HEK293 (cell line): ENCODE results near the gene ETV1.

Experiments
- CTCF ChIA-PET: fragments of 350-600 bp; formaldehyde crosslinking; extraction: SDS; loops from one replicate; lab custom pipeline; 2021; ENCODE audit warnings: antibody characterized with exemption; lab: Yijun Ruan, JAX
- POLR2A ChIA-PET: fragments of 300-600 bp; formaldehyde crosslinking; extraction: SDS; loops from one replicate; lab custom pipeline; 2020; ENCODE audit warnings: antibody characterized with exemption, inconsistent platforms; lab: Yijun Ruan, JAX
- H3K27ac ChIP-seq: fragments of 200-500 bp; sonication (Bioruptor generic); 2 replicates; pipeline ENCODE4 v1.5.1; 2014; ENCODE audit warnings: low read depth, low read length, control low read depth, inconsistent platforms; ENCODE audit errors: extremely low read depth
- H3K36me3 ChIP-seq, 2 experiments: fragments of 200-500 bp in 1 of 2; sonication (Bioruptor generic) in 1 of 2; 1 replicate in 1 of 2; 2 replicates in 1 of 2; pipeline ENCODE4 v1.5.1; 2014 to 2017; ENCODE audit warnings: inconsistent platforms in 2 of 2, low read length in 2 of 2; ENCODE audit not compliant: control insufficient read depth in 2 of 2, insufficient read depth in 1 of 2
- H3K4me1 ChIP-seq: fragments of 200-500 bp; sonication (Bioruptor generic); 2 replicates; pipeline ENCODE4 v1.5.1; 2014; ENCODE audit warnings: mild to moderate bottlenecking, low read length, inconsistent platforms; ENCODE audit not compliant: control insufficient read depth, insufficient read depth
- H3K4me3 ChIP-seq: 2 replicates; pipeline ENCODE4 v1.5.1; 2011; ENCODE audit warnings: low read depth, mild to moderate bottlenecking, control low read depth, low read length, moderate library complexity
- H3K9me3 ChIP-seq: fragments of 200-500 bp; sonication (Bioruptor generic); 2 replicates; pipeline ENCODE4 v1.5.1; 2014; ENCODE audit warnings: low read depth, low read length, inconsistent platforms; ENCODE audit not compliant: control insufficient read depth, insufficient read depth
- RBAK ChIP-seq: fragments of 450-650 bp; formaldehyde crosslinking; IDR thresholded peaks from 2 replicates; pipeline ENCODE4 v1.5.1; 2016; ENCODE audit warnings: missing biosample characterization, missing genetic modification characterization
- ZEB2 ChIP-seq: fragments of 450-650 bp; formaldehyde crosslinking; IDR thresholded peaks from 2 replicates; pipeline ENCODE4 v1.5.1; 2016; ENCODE audit warnings: missing biosample characterization, missing genetic modification characterization
- ZFP69B ChIP-seq: fragments of 450-650 bp; formaldehyde crosslinking; IDR thresholded peaks from 2 replicates; pipeline ENCODE4 v1.5.1; 2016; ENCODE audit warnings: missing biosample characterization, missing genetic modification characterization
- ZNF335 ChIP-seq: fragments of 450-650 bp; formaldehyde crosslinking; conservative IDR thresholded peaks from 2 replicates; pipeline ENCODE4 v1.5.1; 2016; ENCODE audit warnings: missing biosample characterization, missing genetic modification characterization
- ZNF423 ChIP-seq: fragments of 450-650 bp; formaldehyde crosslinking; IDR thresholded peaks from 2 replicates; pipeline ENCODE4 v1.5.1; 2016; ENCODE audit warnings: missing biosample characterization, missing genetic modification characterization
- ZNF521 ChIP-seq: fragments of 450-650 bp; formaldehyde crosslinking; IDR thresholded peaks from 2 replicates; pipeline ENCODE4 v1.5.1; 2017; ENCODE audit warnings: missing biosample characterization, mild to moderate bottlenecking, missing genetic modification characterization
- ZNF529 ChIP-seq: fragments of 450-650 bp; formaldehyde crosslinking; IDR thresholded peaks from 2 replicates; pipeline ENCODE4 v1.5.1; 2017; ENCODE audit warnings: missing genetic modification characterization, missing biosample characterization; ENCODE audit not compliant: insufficient replicate concordance
- ZNF548 ChIP-seq: fragments of 450-650 bp; formaldehyde crosslinking; IDR thresholded peaks from 2 replicates; pipeline ENCODE4 v1.5.1; 2016; ENCODE audit warnings: missing biosample characterization, missing genetic modification characterization
- ZNF549 ChIP-seq: fragments of 450-650 bp; IDR thresholded peaks from 2 replicates; pipeline ENCODE4 v1.5.1; 2018; ENCODE audit warnings: missing biosample characterization, missing genetic modification characterization, mild to moderate bottlenecking, inconsistent platforms, moderate library complexity
- ZNF555 ChIP-seq: fragments of 450-650 bp; formaldehyde crosslinking; conservative IDR thresholded peaks from 2 replicates; pipeline ENCODE4 v1.5.1; 2017; ENCODE audit warnings: missing biosample characterization, mild to moderate bottlenecking, missing genetic modification characterization, inconsistent platforms
- ZNF610 ChIP-seq: fragments of 450-650 bp; formaldehyde crosslinking; IDR thresholded peaks from 2 replicates; pipeline ENCODE4 v1.5.1; 2016; ENCODE audit warnings: missing biosample characterization, missing genetic modification characterization, borderline replicate concordance
- ZNF621 ChIP-seq: fragments of 450-650 bp; formaldehyde crosslinking; IDR thresholded peaks from 2 replicates; pipeline ENCODE4 v1.5.1; 2017; ENCODE audit warnings: missing biosample characterization, missing genetic modification characterization
- ZNF629 ChIP-seq: fragments of 450-650 bp; formaldehyde crosslinking; IDR thresholded peaks from 2 replicates; pipeline ENCODE4 v1.5.1; 2017; ENCODE audit warnings: missing biosample characterization, missing genetic modification characterization
- ZNF658 ChIP-seq: fragments of 450-650 bp; formaldehyde crosslinking; IDR thresholded peaks from 2 replicates; pipeline ENCODE4; 2016; ENCODE audit warnings: missing biosample characterization, missing genetic modification characterization
- ZNF677 ChIP-seq: fragments of 450-650 bp; IDR thresholded peaks from 2 replicates; pipeline ENCODE4 v1.5.0; 2018; ENCODE audit warnings: missing biosample characterization, mild to moderate bottlenecking, missing genetic modification characterization, moderate library complexity
- TF ChIP-seq, protein P1 (sequence below): fragments of 450-650 bp; formaldehyde crosslinking; IDR thresholded peaks from 2 replicates; pipeline ENCODE4 v1.5.1; 2016; ENCODE audit warnings: missing biosample characterization, missing genetic modification characterization
- TF ChIP-seq, protein P2 (sequence below): fragments of 450-650 bp; formaldehyde crosslinking; IDR thresholded peaks from 2 replicates; pipeline ENCODE4 v1.5.1; 2017; ENCODE audit warnings: missing biosample characterization, missing genetic modification characterization
- TF ChIP-seq, protein P3 (sequence below): fragments of 450-650 bp; formaldehyde crosslinking; IDR thresholded peaks from 2 replicates; pipeline ENCODE4 v1.5.1; 2016; ENCODE audit warnings: missing biosample characterization, missing genetic modification characterization
- TF ChIP-seq, protein P4 (sequence below): fragments of 450-650 bp; IDR thresholded peaks from 2 replicates; pipeline ENCODE4 v1.5.1; 2018; ENCODE audit warnings: missing biosample characterization, missing genetic modification characterization
- TF ChIP-seq, protein P5 (sequence below): fragments of 450-650 bp; formaldehyde crosslinking; IDR thresholded peaks from 2 replicates; pipeline ENCODE4 v1.5.1; 2017; ENCODE audit warnings: missing biosample characterization, missing genetic modification characterization
- TF ChIP-seq, protein P6 (sequence below): fragments of 450-650 bp; formaldehyde crosslinking; IDR thresholded peaks from 2 replicates; pipeline ENCODE4 v1.5.1; 2016; ENCODE audit warnings: missing biosample characterization, missing genetic modification characterization

The ETV1 gene

DNA sequence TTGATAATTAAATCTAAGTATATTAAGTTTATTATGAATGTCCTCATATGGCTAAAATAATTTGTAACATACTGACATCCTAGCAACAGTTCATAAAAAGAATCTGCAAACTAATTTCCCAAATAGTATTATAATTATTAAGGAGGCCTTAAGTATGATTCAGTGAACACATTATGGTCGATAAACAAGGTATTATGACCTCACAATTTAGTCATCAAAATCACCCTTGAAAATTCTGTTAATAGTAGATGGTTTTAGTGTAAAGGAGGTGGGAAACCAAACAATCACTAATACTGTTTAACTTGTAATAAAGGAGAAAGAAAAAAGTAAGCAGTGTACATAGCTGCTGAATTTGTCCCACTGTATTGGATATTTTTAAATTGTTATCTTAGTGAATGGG, 2.1 kb downstream of the ETV1 start (continued):
- TF ChIP-seq ZNF529 (tag by site-specific recombination) = no peak
- TF ChIP-seq, protein P1, sequence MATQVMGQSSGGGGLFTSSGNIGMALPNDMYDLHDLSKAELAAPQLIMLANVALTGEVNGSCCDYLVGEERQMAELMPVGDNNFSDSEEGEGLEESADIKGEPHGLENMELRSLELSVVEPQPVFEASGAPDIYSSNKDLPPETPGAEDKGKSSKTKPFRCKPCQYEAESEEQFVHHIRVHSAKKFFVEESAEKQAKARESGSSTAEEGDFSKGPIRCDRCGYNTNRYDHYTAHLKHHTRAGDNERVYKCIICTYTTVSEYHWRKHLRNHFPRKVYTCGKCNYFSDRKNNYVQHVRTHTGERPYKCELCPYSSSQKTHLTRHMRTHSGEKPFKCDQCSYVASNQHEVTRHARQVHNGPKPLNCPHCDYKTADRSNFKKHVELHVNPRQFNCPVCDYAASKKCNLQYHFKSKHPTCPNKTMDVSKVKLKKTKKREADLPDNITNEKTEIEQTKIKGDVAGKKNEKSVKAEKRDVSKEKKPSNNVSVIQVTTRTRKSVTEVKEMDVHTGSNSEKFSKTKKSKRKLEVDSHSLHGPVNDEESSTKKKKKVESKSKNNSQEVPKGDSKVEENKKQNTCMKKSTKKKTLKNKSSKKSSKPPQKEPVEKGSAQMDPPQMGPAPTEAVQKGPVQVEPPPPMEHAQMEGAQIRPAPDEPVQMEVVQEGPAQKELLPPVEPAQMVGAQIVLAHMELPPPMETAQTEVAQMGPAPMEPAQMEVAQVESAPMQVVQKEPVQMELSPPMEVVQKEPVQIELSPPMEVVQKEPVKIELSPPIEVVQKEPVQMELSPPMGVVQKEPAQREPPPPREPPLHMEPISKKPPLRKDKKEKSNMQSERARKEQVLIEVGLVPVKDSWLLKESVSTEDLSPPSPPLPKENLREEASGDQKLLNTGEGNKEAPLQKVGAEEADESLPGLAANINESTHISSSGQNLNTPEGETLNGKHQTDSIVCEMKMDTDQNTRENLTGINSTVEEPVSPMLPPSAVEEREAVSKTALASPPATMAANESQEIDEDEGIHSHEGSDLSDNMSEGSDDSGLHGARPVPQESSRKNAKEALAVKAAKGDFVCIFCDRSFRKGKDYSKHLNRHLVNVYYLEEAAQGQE (tag by site-specific recombination) = no peak
- TF ChIP-seq, protein P2, sequence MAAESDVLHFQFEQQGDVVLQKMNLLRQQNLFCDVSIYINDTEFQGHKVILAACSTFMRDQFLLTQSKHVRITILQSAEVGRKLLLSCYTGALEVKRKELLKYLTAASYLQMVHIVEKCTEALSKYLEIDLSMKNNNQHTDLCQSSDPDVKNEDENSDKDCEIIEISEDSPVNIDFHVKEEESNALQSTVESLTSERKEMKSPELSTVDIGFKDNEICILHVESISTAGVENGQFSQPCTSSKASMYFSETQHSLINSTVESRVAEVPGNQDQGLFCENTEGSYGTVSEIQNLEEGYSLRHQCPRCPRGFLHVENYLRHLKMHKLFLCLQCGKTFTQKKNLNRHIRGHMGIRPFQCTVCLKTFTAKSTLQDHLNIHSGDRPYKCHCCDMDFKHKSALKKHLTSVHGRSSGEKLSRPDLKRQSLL = no peak
- TF ChIP-seq, all 188 proteins: peak for 2

DNA sequence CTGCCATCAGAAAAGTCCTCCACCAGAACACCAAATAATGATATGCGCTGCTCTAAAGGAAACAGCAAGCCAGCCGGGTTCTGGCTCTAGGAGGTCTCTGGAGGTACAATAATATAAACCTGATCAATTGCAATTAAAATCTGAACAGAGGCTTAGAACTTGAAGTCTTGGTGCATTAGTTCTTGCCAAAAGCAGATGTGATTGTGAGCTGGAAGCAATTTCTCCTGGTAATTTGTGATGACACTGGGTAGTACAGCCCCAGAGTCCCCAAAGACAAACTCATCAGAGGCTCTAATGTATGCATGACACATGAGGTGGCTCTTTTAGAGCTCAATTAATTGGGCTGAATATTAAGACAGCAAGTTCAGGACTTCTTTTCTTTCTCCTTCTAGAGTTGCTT, 3.3 kb downstream of the ETV1 start:
- no peak overlapping the region for H3K27ac ChIP-seq
- H3K4me3 ChIP-seq = no peak overlapping the region
- 0 out of 2 replicates have a peak, but pooled peaks cover 3% of the 10 kb centered on the region for H3K4me1 ChIP-seq
- ChIA-PET POLR2A (no interaction called here), CTCF (no interaction called here)
- TF ChIP-seq ZNF677 (tag by site-specific recombination) = no peak
- H3K36me3 ChIP-seq = no peaks in the 10 kb centered on the region
- no peaks in the 10 kb centered on the region for H3K9me3 ChIP-seq

DNA sequence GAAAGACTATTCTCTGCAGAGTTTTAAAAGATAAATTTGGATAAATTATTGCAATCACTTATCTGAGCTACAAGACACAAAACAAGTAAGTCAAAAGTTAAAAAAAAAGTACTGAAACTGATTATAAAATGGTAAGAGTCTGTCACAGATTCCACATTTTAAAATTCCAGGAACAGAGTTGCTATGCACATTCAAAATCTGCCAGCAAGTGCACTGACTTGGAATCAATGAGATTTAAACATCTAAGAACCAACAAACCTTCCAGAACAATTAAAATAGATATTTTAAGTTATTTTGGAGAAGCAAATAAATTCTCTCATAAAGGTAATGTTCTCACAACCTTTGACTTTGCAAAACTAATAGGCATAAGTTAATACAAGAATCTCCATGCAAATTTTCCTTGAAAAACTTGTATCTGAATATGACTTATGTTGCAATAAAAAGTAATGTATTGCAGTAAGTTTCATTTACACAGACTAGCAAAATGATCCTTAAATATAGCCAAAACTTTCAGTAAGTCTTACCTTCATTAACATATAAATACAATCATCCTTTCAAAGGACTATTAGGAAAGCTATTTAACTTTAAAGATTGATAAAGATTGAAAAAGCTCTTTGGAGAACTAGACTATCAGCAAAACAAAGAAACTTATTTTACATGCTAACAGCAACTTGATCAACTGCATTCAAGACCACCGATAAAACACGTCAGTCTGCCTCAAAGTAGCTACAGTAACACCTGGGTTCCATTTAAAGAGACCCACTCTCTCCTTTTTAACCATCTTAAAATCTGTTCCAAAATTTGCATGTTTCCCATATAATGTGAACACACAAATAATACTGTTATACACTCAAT, 4.4 kb downstream of the ETV1 start:
- no peaks in the 10 kb centered on the region for H3K36me3 ChIP-seq
- H3K27ac ChIP-seq = no peak overlapping the region
- POLR2A ChIA-PET = no interaction called here
- CTCF ChIA-PET = interaction anchor here (0.6 kb wide), 1 partner anchor 143 kb away, joined by 4 read pairs; no protein-coding TSS in a partner anchor
- peaks cover 11% of the 10 kb centered on the region for H3K4me1 ChIP-seq
- TF ChIP-seq ZNF621 (tag by site-specific recombination) = no peak
- TF ChIP-seq RBAK (tag by site-specific recombination) = no peak
- no peak for TF ChIP-seq ZNF521 (tag by site-specific recombination)
- no peak for TF ChIP-seq ZNF548 (tag by site-specific recombination)
- TF ChIP-seq ZFP69B (tag by site-specific recombination) = no peak
- TF ChIP-seq ZNF423 (tag by site-specific recombination) = no peak
- TF ChIP-seq, protein P3, sequence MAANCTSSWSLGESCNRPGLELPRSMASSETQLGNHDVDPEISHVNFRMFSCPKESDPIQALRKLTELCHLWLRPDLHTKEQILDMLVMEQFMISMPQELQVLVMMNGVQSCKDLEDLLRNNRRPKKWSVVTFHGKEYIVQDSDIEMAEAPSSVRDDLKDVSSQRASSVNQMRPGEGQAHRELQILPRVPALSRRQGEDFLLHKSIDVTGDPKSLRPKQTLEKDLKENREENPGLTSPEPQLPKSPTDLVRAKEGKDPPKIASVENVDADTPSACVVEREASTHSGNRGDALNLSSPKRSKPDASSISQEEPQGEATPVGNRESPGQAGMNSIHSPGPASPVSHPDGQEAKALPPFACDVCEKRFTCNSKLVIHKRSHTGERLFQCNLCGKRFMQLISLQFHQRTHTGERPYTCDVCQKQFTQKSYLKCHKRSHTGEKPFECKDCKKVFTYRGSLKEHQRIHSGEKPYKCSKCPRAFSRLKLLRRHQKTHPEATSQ (tag by site-specific recombination) = no peak
- TF ChIP-seq ZNF555 = no peak
- no peak for TF ChIP-seq ZNF549 (tag by site-specific recombination)
- no peak for TF ChIP-seq ZEB2 (tag by site-specific recombination)
- TF ChIP-seq ZNF658 (tag by site-specific recombination) = no peak
- no peak for TF ChIP-seq ZNF335 (tag by site-specific recombination)
- TF ChIP-seq, protein P4, sequence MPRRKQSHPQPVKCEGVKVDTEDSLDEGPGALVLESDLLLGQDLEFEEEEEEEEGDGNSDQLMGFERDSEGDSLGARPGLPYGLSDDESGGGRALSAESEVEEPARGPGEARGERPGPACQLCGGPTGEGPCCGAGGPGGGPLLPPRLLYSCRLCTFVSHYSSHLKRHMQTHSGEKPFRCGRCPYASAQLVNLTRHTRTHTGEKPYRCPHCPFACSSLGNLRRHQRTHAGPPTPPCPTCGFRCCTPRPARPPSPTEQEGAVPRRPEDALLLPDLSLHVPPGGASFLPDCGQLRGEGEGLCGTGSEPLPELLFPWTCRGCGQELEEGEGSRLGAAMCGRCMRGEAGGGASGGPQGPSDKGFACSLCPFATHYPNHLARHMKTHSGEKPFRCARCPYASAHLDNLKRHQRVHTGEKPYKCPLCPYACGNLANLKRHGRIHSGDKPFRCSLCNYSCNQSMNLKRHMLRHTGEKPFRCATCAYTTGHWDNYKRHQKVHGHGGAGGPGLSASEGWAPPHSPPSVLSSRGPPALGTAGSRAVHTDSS (tag by site-specific recombination) = no peak
- TF ChIP-seq ZNF629 (tag by site-specific recombination) = no peak
- TF ChIP-seq, protein P5, sequence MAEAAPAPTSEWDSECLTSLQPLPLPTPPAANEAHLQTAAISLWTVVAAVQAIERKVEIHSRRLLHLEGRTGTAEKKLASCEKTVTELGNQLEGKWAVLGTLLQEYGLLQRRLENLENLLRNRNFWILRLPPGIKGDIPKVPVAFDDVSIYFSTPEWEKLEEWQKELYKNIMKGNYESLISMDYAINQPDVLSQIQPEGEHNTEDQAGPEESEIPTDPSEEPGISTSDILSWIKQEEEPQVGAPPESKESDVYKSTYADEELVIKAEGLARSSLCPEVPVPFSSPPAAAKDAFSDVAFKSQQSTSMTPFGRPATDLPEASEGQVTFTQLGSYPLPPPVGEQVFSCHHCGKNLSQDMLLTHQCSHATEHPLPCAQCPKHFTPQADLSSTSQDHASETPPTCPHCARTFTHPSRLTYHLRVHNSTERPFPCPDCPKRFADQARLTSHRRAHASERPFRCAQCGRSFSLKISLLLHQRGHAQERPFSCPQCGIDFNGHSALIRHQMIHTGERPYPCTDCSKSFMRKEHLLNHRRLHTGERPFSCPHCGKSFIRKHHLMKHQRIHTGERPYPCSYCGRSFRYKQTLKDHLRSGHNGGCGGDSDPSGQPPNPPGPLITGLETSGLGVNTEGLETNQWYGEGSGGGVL (tag by site-specific recombination) = no peak
- no peak for TF ChIP-seq ZNF610 (tag by site-specific recombination)
- TF ChIP-seq, protein P6, sequence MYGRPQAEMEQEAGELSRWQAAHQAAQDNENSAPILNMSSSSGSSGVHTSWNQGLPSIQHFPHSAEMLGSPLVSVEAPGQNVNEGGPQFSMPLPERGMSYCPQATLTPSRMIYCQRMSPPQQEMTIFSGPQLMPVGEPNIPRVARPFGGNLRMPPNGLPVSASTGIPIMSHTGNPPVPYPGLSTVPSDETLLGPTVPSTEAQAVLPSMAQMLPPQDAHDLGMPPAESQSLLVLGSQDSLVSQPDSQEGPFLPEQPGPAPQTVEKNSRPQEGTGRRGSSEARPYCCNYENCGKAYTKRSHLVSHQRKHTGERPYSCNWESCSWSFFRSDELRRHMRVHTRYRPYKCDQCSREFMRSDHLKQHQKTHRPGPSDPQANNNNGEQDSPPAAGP (tag by site-specific recombination) = no peak
- H3K9me3 ChIP-seq = no peaks in the 10 kb centered on the region
- no peak overlapping the region for H3K4me3 ChIP-seq
